DOHH2 (cell line): ENCODE data around the gene SNTN.

Experiments
- H3F3A ChIP-seq: fragments of 200-600 bp; sonication (generic), shearing (Covaris generic); 2 replicates; pipeline ENCODE4 v1.6.0; 2016; ENCODE audit warnings: antibody characterized with exemption, mild to moderate bottlenecking; ENCODE audit not compliant: control insufficient read depth, insufficient read depth
- H3K27ac ChIP-seq: fragments of 200-600 bp; sonication (generic); 2 replicates; pipeline ENCODE4 v1.5.1; 2014; ENCODE audit warnings: low read depth, mild to moderate bottlenecking, low read length, moderate library complexity
- H3K27me3 ChIP-seq: fragments of 200-600 bp; sonication (generic); 2 replicates; pipeline ENCODE4 v1.6.1; 2014; ENCODE audit warnings: mild to moderate bottlenecking, low read length, mixed read lengths; ENCODE audit not compliant: control insufficient read depth
- H3K36me3 ChIP-seq: fragments of 200-600 bp; sonication (generic); 2 replicates; pipeline ENCODE4 v1.6.1; 2014; ENCODE audit warnings: mild to moderate bottlenecking, low read length, moderate library complexity, mixed read lengths; ENCODE audit not compliant: control insufficient read depth
- H3K4me1 ChIP-seq: fragments of 200-600 bp; sonication (generic); 2 replicates; pipeline ENCODE4 v1.6.1; 2014; ENCODE audit warnings: mild to moderate bottlenecking, low read length, mixed read lengths; ENCODE audit not compliant: control insufficient read depth
- H3K4me2 ChIP-seq: fragments of 200-600 bp; sonication (generic); 2 replicates; pipeline ENCODE4 v1.6.0; 2014; ENCODE audit warnings: mild to moderate bottlenecking, low read length, moderate library complexity
- H3K4me3 ChIP-seq: fragments of 200-600 bp; sonication (generic); 2 replicates; pipeline ENCODE4 v1.5.1; 2014; ENCODE audit warnings: mild to moderate bottlenecking, low read length, mixed read lengths
- H3K79me2 ChIP-seq: fragments of 200-600 bp; sonication (generic); 2 replicates; pipeline ENCODE4 v1.6.1; 2014; ENCODE audit warnings: mild to moderate bottlenecking, low read length, mixed read lengths; ENCODE audit not compliant: control insufficient read depth
- H3K9me2 ChIP-seq: fragments of 200-600 bp; sonication (generic); replicated peaks from 2 replicates; pipeline ENCODE4 v1.6.1; 2014; ENCODE audit warnings: mild to moderate bottlenecking, low read length, mixed read lengths; ENCODE audit not compliant: control insufficient read depth
- H3K9me3 ChIP-seq: fragments of 200-600 bp; sonication (generic); 2 replicates; pipeline ENCODE4 v1.6.1; 2014; ENCODE audit warnings: antibody characterized with exemption, low read length, mixed read lengths; ENCODE audit not compliant: control insufficient read depth, insufficient read depth
- H4K20me1 ChIP-seq: fragments of 200-600 bp; sonication (generic); 2 replicates; pipeline ENCODE4 v1.6.0; 2014; ENCODE audit warnings: low read depth, mild to moderate bottlenecking, antibody characterized with exemption, low read length, moderate library complexity; ENCODE audit not compliant: control insufficient read depth, insufficient read depth
- CTCF ChIP-seq: fragments of 200-600 bp; sonication (generic); IDR thresholded peaks from one replicate; pipeline ENCODE4 v1.5.1; 2014; ENCODE audit warnings: antibody characterized with exemption, mild to moderate bottlenecking, low read depth, low read length; ENCODE audit not compliant: poor library complexity, severe bottlenecking
- EZH2phosphoT487 ChIP-seq: fragments of 200-600 bp; sonication (generic); IDR thresholded peaks from 2 replicates; pipeline ENCODE4 v1.6.1; 2017; ENCODE audit warnings: borderline replicate concordance, mild to moderate bottlenecking, antibody characterized with exemption, low read length, moderate library complexity, mixed read lengths

SNTN gene

GRCh38 chr3:63662500-63662899 lies 10.0 kb downstream of the SNTN start:
- no peaks in the 10 kb centered on the region for H3K9me3 ChIP-seq
- no peaks in the 10 kb centered on the region for H3K27me3 ChIP-seq
- no peaks in the 10 kb centered on the region for H3K4me1 ChIP-seq
- TF ChIP-seq CTCF (no peak), EZH2phosphoT487 (no peak)
- H3F3A ChIP-seq = no peaks in the 10 kb centered on the region
- no peaks in the 10 kb centered on the region for H3K9me2 ChIP-seq
- no peaks in the 10 kb centered on the region for H3K36me3 ChIP-seq
- H3K4me3 ChIP-seq = no peak overlapping the region
- H3K4me2 ChIP-seq = no peak overlapping the region
- H3K27ac ChIP-seq = no peak overlapping the region
- no peaks in the 10 kb centered on the region for H3K79me2 ChIP-seq
- no peaks in the 10 kb centered on the region for H4K20me1 ChIP-seq

- H3K4me3 ChIP-seq = no peak overlapping the region
These were observed 18.1 kb downstream of the SNTN start for GRCh38 chr3:63670544-63670943.

GRCh38 chr3:63673111-63673510 lies 20.6 kb downstream of the SNTN start:
- H3K27me3 ChIP-seq = no peaks in the 10 kb centered on the region
- no peaks in the 10 kb centered on the region for H3K9me3 ChIP-seq
- H4K20me1 ChIP-seq = no peaks in the 10 kb centered on the region
- no peaks in the 10 kb centered on the region for H3K4me1 ChIP-seq
- no peak for TF ChIP-seq CTCF
- no peak for TF ChIP-seq EZH2phosphoT487
- no peaks in the 10 kb centered on the region for H3K36me3 ChIP-seq
- H3F3A ChIP-seq = no peaks in the 10 kb centered on the region
- H3K4me2 ChIP-seq = no peak overlapping the region
- no peaks in the 10 kb centered on the region for H3K9me2 ChIP-seq
- no peaks in the 10 kb centered on the region for H3K79me2 ChIP-seq
- no peak overlapping the region for H3K27ac ChIP-seq
- H3K4me3 ChIP-seq = no peak overlapping the region

More at GRCh38 chr3:63670544-63670943, 18.1 kb downstream of the SNTN start:
- H3K4me2 ChIP-seq = no peak overlapping the region
- H4K20me1 ChIP-seq = no peaks in the 10 kb centered on the region
- TF ChIP-seq EZH2phosphoT487 = no peak
- no peak for TF ChIP-seq CTCF
- no peaks in the 10 kb centered on the region for H3F3A ChIP-seq
- H3K79me2 ChIP-seq = no peaks in the 10 kb centered on the region
- no peaks in the 10 kb centered on the region for H3K36me3 ChIP-seq
- no peaks in the 10 kb centered on the region for H3K9me3 ChIP-seq
- no peaks in the 10 kb centered on the region for H3K27me3 ChIP-seq
- no peaks in the 10 kb centered on the region for H3K4me1 ChIP-seq
- H3K9me2 ChIP-seq = no peaks in the 10 kb centered on the region
- no peak overlapping the region for H3K27ac ChIP-seq

GRCh38 chr3:63674586-63674985 lies 22.1 kb downstream of the SNTN start:
- Histone ChIP-seq H3K36me3 (no peaks in the 10 kb centered on the region), H3K27ac (no peak overlapping the region), H3K9me2 (no peaks in the 10 kb centered on the region), H3K79me2 (no peaks in the 10 kb centered on the region), H3F3A (no peaks in the 10 kb centered on the region), H3K9me3 (no peaks in the 10 kb centered on the region), H3K27me3 (no peaks in the 10 kb centered on the region), H3K4me3 (no peak overlapping the region), H3K4me2 (no peak overlapping the region), H4K20me1 (no peaks in the 10 kb centered on the region), H3K4me1 (no peaks in the 10 kb centered on the region)
- TF ChIP-seq CTCF (no peak), EZH2phosphoT487 (no peak)
